NCI-H526 treated with DMSO at 0.1 percent for 48 hours (cell line): ENCODE measurements around the gene C10orf53.

Experiments
- DNase-seq: peaks from one replicate; lab custom pipeline; 2025; lab: John Stamatoyannopoulos, UW

C10orf53 gene

GRCh38 chr10:49737474-49738201 is 58.2 kb downstream of the C10orf53 start:
- DNase-seq: no peak

DNA sequence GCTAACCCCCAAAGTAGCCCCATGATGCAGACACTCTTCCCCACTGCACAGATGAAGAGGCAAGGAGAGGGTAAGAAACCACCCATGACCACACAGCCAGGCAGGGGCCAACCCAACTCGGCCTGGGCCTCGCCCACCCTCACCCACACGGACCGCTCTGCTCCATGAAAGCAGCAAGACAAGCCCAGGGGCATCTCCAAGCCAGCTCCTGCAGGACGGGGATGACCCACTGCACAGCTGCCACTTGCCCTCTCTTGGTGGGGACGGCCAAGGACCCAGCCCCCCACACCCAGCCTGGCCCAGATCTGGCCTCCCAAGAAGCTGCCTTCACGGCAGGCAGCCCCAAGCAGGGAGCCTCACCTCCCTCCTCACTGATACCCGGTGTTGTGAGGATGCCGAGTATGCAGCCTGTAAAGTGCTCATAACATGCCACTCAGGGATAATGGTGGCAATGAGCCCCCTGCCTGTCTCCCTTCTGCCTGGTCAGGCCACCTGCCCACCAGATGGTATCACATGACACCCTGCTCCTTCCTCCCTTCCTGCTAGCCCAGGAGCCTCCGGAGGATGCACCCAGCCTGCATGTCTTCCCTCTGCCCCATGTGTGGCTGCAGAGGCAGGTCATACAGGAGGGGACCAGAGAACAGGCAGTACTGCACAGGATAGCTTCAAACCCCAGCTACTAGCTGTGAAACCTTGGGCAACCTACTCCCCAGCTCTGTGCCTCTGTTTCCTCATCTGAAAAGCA is 59.3 kb downstream of the C10orf53 start:
- DNase-seq: no peak

DNA sequence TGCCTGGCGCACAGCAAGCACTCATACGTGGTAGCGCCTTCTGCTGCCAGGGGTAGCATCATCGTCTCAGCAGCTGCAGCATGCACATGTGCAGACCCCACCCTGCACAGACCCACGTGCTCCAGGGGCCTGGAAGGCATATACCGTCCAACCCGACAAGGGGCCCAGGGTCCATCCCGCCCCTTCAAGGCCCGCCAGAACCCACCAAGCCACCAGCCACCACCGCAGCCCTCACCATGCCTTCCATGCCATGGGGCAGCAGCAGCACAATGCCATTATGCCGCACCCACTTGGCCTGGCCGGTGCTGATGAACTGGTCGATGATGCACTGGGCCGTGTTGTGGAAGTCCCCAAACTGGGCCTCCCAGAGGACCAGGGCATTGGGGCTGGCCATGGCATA is 60.0 kb downstream of the C10orf53 start:
- no peak for DNase-seq

DNA sequence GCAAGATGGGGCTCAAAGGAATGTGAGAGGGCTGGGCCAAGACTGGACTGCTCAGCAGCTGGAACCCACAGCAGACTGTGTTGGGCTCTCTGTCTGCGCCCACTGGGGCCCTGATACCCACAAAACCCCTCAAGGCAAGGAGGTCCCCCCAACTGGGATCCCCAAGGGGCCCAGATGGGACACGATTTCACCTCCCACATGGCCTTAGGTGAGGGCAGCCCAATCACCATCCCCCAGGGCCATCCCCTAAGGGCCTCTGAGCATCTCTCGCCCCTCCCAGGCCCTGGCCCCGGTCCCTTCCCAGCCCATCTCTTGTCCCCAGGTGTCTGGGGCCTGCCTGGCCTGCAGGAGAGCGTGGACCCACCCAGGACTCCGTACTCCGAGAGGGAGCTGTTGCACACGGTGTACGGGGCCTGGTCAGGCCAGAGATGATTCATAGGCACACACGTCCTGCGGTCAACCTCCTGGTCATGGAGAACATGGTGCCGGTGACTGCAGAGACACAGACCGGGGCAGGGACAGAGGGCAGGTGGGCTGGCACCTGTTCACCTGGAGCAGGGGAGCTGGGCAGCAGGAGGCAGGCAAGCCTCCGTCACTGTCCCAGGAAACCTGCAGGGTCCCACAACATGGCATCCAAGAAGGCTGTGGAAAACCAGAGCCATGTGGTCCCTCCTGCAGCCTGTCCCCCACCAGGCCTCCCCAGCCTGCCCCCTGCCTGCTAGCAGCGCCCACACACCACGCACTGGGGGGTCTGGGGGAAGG is 61.1 kb downstream of the C10orf53 start:
- no peak for DNase-seq

DNA sequence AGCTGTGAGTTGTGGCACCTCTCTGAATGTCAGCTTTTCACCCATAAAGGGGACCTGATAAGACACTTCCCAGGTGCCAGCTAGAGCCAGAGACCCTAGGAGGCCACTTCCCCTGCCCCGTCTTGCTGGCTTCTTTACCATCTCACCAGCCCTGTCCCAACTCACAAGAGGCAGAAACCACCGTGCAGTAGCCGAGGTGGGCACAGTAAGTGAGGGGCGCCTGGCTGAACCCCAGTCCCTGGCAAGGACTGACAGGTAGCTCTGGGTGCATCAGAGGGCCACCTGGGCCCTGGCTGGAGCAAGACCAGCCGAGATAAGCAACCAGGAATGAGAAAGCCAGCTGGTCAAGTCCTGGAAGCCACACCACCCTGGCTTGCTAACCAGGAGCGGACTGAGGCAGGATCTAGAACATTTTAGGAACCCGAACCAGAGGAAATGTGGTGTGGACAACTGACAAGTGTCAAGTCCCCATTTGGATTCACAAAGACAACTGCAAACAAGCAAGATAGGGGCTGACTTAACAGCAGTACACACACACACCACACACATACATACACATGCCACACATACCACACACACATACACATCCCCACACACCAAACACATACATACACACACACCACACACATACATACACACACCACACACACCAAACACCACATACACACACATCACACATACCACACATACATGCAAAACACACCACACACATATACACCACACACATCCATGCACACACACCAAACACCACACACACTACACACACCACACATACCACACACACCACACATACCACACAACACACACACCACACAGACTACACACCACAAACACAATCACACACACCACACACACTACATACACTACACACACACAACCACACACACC is 61.9 kb downstream of the C10orf53 start:
- DNase-seq: no peak

GRCh38 chr10:49742683-49743463 is 63.4 kb downstream of the C10orf53 start:
- DNase-seq: no peak

- no peak for DNase-seq
Measured at GRCh38 chr10:49743464-49744075, 64.1 kb downstream of the C10orf53 start.

- DNase-seq: no peak
Measured at GRCh38 chr10:49744091-49744685, 64.7 kb downstream of the C10orf53 start.

DNA sequence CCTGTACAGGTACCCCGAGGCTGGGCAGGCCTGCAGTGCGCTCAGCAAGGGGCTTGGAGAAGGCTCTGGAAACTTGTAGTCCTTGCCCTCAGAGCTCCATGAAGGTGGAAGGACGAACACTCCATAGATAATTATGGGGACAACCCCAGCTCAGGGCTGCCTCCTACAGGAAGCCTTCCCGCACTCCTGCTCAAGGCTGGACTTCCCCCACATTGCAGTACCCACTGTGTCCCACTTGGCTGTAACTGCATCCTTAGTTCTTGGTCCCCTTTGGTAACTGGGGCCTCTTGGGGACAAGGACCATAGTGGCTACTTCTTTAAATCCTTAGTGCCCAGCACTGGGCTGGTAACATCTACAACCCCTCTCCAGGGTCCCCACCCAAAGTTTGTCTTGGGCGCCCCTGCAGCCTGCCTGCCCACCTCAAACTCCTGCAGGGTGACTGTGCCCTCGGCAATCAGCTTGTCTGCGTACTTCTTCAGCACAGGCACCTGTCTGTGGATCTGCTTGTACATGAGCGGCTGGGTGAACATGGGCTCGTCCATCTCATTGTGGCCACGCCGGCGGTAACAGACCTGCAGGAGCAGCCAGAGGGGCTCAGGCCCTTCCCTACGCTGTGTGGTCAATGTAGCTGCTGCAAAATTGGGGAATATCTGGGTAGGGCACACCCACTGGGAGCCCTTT is 65.6 kb downstream of the C10orf53 start:
- no peak for DNase-seq

DNA sequence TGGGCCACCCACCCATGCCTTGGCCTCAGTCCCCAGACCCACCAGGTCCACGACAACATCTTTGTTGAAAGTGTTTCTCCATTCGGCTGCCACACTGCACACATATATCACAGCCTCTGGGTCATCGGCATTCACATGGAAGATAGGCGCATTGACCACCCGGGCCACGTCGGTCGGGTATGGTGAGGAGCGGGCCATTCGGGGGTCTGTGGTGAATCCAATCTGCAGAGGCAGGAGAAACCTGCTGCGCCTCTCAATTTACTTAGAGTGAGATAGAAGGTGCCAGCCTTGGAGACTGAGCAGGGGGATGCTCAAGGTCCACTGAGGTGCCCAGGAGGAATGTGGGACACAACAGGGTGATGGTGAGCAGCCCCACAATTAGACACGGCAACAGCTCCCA is 66.3 kb downstream of the C10orf53 start:
- DNase-seq: no peak

DNA sequence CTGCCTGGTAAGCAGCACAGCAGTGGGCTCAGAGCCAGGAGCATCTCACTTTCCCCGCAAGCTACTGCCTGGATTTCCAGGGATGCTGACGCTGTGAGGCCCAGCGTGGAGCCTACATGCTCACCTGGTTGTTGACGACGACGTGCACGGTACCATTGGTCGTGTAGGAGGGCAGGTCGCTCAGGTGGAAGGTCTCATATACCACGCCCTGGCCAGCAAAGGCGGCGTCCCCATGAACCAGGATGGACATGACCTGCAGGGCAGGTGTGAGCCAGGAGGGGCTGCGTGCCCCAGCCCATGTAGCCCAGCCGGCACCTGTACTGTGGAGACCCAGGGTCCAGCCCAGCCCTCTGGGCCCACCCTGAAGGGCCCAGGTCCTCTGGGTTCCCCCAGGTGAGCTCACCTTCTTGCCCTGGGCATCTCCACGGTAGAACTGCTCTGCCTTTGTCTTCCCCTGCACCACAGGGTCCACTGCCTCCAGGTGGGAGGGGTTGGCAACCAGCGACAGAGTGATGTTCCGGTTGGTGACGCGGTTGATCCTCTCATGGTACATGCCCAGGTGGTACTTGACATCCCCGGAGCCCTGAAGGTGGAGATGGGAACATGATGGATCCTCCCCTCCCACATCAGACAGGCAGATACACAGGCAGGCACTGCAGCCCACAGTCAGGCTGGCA is 67.3 kb downstream of the C10orf53 start:
- no peak for DNase-seq
